ENCODE measurements around the gene SLC12A6.
A peak's percentile ranks its signal among the peaks of the same experiment; 100 is the strongest.

SLC12A6 gene

DNA sequence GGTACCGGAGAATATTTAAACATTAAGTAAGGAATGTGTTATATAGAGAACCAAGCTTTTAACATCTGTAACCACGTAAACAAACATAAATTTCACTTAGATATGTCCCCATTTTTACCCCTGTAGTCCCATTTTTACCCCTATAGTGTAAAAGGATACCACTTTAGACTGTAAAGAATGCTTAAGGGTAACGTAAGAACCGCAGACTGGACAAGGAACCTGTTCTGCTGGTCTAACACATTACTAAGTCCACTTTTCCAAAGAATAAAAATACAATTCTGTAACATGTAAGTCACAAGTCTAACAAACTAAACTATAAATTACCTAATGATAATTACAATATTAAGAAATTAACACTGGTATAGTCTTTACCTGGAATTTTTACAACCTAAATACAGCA is 2.9 kb downstream of the SLC12A6 start:
- DNase-seq (ENCODE audit: insufficient read length, low spot score) (no peak), FAIRE-seq (no peak)

DNA sequence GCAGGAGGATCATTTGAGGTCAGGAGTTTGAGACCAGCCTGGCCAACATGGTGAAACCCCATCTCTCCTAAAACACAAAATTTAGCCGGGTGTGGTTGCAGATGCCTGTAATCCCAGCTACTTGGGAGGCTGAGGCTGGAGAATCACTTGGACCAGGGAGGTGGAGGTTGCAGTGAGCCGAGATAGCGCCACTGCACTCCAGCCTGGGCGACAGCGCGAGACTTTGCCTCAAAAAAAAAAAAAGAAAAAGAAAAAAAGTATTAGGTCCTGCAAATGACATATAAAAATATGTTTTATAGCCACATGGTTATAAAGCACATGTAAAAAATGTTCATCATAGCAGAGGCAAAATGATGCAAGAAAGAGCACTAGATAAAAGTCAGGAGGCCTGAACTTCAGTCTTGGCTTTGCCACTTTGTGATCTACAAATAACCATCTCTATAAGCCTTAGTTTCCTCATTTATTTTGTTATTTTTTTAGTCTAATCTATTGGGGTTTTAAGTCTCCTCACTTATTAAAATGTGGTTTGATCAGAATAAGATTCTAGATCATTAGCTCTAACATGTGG is 4.9 kb downstream of the SLC12A6 start:
- no peak for FAIRE-seq
- no peak for DNase-seq (ENCODE audit: insufficient read length, low spot score)

DNA sequence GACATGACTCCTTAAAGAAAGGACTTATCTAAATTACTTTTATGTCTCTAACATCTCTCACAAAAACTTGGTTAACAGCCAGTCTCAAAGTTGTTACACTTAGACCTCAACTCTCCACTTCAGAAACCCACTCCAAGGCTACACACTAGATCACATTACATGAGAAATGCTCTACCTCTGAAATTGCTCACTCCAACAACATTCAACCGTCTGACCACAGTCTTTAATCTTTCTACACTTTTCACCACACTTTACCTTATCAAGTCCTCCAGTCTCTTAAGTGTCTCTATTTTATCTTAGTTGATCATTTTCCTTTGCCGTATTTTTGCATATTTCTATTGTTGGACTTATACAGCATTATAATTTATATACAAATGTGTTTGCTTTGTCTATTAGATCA is 5.8 kb downstream of the SLC12A6 start:
- DNase-seq (ENCODE audit: insufficient read length, low spot score) (no peak), FAIRE-seq (no peak)

DNA sequence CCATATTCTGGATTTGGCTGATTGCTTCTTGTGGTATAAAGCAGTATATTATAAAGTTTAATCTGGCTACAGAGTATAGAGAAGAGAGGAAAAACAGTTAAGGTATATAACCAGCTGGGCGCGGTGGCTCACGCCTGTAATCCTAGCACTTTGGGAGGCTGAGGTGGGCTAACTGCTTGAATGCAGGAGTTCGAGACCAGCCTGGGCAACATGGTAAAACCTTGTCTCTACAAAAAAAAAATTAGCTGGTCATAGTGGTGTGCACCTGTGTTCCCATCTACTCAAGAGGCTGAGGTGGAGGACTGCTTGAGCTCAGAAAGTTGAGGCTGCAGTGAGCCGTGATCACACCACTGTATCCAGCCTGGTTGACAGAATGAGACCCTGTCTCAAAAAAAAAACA is 7.3 kb downstream of the SLC12A6 start:
- DNase-seq (ENCODE audit: insufficient read length, low spot score), result no peak
- FAIRE-seq, result no peak

DNA sequence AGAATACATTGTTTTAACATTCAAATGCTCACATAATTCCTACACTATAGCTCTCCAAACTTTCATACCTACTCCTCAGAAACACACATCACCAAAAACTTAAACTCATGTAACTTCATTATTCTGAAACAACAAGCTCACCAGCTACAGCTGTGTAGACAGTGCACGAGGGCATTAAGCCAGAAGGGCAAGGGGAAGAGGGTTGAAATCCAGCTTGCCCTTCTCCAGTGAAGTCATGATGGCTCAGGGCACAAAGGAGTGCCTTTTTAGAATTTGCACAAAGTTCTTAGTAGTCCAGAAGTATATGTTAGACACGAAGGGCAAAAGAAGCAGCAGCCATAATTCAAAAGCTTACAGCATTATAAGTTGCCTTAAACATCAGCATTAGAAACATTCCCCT is 8.6 kb downstream of the SLC12A6 start:
- FAIRE-seq (no peak), DNase-seq (ENCODE audit: insufficient read length, low spot score) (no peak)

DNA sequence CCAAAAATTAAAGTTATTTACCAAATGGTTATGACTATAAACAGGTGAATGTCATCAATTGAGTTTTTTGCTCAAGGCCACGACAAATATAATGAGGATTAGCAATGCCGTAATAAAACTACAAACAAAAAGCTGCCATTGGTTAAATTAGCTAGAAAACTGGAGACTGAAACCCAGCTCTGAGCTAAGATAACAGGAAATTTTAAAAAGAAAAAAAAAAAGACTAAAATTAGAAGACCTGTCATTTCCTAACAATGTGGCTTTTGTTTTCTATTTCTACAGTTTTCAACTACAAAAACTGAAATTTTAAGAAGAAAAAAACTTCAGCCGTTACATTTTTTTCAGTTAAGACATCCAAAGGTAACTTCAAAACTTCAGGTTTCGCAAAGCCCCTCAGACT is 9.7 kb downstream of the SLC12A6 start:
- DNase-seq (ENCODE audit: insufficient read length, low spot score) (no peak), FAIRE-seq (no peak)

DNA sequence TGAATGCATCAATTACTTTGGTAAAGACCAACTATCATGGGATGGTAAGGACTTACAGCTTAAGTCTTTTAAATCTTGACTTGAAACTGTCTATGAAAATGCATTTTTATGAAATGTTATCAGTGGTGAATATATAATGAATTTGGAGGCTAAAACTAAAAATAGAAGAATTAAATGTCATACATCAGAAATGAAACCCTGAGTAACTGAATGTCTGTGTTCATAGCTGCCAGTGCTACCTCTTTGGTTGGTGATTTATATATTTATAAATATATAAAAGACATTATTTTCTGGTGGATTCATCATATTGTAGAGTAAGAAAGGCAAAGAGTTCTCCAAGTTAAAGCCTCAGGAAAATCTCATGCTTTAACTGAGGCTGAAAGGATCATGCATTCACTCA is 12.2 kb downstream of the SLC12A6 start:
- DNase-seq (ENCODE audit: insufficient read length, low spot score) (no peak), FAIRE-seq (no peak)

DNA sequence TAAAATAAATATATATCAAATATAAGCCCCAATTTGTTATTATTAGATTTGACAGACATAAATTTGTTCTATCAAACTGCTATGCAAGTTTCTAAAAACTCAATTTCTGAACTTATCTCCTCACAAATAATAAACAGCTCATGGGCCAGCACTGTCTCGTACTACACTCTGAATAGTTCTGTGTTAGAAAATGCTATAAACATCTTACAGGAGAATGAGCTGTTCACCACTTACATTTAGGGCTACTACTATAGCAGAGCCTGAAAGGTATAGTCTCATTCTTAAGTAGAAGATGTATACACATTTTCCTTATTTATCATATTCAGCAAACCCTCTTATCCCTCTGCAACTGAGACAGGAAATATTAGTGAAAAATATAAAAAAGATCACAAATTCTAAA is 12.6 kb downstream of the SLC12A6 start:
- FAIRE-seq, result no peak

DNA sequence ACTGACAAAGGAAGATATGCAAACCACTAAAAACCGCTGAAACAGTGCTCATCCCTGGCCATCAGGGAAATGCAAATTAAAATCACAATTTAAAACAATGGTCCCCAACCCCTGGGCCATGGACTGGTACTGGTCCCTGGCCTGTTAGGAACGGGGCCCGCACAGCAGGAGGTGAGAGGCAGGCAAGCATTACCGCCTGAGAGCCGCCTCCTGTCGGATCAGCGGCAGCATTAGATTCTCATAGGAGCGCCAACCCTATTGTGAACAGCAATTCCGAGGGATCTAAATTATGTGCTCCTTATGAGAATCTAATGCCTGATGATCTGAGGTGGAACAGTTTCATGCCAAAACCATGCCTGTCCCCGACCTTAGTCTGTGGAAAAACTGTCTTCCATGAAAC is 14.4 kb downstream of the SLC12A6 start:
- DNase-seq (ENCODE audit: insufficient read length, low spot score) (no peak), FAIRE-seq (no peak)

More for the DNA sequence above, 12.6 kb downstream of the SLC12A6 start:
- no peak for DNase-seq (ENCODE audit: insufficient read length, low spot score)

DNA sequence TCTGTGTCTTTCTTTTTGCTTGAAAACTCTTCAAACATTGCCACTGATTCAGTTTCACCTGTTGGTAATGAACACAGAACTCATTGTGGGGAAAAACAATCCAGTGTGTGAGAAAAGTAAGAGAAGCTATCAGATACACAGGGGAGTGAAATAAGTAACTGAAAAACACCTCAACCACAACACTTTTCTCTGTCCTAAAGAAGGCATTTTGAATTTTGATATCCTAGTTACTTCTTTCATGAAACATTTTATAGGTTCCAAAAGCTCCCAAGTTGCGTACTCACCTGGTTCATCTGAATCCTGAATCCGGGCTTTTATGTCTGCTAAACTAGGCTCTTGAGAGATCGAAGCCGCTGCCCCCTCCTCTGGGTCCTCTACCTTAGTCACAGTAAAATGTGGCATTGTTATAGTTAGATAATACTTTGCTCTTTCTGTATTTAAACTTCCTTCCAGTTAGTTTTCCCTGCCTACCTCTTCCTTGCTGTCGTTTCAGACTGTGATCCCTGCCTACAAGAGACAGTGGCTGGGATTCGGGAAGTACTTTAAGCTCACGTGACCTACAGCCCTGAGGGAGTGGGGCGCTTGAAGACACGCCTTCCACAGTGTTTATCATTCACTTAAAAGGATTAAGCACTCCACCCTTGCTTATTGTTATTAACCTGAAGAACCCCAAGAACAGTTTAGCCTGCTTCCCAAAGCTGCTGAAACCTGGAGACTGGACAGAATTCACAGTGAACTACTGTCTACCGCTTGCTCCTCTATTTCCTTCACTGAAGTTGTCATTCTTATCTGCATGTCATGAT is 19.1 kb downstream of the SLC12A6 start:
- FAIRE-seq, result no peak

DNA sequence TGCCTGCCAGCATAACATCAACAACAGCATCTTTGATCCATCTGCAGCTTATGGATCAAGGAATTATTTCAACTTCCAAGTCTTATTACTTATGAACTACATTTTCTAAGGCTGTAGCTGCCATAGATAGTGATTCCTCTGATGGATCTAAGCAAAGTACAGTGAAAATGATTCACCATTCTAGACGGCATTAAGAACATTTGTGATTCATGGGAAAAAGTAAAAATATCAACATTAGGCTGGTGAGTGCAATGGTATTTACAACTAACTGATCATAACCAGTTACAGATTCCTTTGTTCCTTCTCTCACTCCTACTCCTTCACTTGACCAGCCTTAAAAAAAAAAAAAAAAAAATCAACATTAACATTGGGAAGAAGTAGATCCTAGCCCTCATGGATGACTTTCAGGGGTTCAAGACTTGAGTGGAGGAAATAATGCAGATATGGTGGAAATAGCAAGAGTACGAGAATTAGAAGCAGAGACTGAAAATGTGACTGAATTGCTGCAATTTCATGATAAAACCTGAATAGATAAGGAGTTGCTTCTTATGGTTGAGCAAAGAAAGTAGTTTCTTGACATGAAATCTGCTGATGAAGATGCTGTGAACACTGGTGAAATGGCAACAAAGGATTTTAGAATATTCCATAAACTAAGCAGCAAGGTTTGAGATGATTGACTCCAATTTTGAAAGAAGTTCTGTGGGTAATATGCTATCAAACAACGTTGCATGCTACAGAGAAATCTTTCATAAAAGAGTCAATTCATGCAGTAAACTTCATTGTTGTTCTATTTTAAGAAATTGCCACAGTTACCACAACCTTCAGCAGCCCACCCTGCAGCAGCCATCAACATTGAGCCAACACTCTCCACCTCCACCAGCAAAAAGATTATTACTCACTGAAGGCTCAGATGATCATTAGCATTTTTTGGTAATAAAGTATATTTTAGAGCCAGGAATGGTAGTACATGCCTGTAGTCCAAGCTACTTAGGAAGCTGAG is 22.8 kb downstream of the SLC12A6 start:
- DNase-seq (ENCODE audit: insufficient read length, low spot score), result no peak
- no peak for FAIRE-seq

More for the DNA sequence above, 19.1 kb downstream of the SLC12A6 start:
- DNase-seq (ENCODE audit: insufficient read length, low spot score), result peak; percentile 59

DNA sequence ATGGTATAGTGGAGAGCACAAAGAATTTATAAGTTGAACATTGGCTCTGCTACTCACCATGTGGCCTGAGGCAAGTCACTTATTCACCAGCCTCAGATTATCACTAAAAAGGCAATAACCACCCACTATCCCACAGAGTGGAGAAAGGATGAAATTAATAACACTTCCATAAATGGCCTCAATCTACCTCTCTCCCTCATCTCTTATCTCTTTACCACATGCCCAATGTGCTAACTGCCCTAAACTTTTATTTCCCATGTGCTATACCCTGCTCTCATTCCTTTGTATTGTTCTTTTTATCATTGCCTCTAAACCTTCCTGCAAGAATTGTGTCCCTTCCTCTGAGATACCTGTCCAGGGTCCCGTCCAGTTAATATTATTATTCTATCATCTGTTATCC is 26.0 kb downstream of the SLC12A6 start:
- DNase-seq (ENCODE audit: insufficient read length, low spot score) (no peak), FAIRE-seq (no peak)

DNA sequence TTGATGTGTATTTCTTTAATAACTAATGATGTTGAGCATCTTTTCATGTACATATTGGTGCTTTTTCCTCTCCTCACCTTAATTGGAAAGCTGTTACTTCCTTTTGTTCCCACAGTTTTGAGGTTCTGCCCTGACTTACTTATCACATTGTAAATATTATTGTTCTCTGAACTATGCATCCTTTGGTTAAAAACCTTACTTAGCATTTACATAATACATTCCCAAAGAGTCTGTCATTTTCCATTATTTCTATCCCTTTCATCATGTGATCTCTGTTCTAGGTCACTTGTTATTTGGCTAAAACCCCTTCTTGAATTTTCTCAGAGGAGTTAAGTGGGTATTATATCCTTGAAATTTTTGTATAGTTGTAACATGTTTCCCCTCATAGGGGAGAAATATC is 33.0 kb downstream of the SLC12A6 start:
- no peak for FAIRE-seq
- no peak for DNase-seq (ENCODE audit: insufficient read length, low spot score)

DNA sequence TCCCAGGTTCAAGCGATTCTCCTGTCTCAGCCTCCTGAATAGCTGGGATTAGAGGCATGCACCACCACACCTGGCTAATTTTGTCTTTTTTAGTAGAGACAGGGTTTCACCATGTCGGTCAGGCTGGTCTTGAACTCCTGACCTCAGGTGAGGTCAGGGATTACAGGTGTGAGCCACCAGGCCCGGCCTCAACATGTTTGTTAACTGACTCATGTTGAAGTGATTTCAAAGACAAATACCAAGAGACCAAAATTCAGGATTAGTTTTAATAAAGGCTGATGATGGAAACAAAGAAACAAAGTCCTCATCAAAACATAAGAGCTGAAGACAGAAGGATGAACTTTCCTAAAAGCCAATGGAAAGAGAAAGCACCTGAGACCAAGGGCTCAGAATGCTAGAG is 36.5 kb downstream of the SLC12A6 start:
- FAIRE-seq (no peak), DNase-seq (ENCODE audit: insufficient read length, low spot score) (no peak)

DNA sequence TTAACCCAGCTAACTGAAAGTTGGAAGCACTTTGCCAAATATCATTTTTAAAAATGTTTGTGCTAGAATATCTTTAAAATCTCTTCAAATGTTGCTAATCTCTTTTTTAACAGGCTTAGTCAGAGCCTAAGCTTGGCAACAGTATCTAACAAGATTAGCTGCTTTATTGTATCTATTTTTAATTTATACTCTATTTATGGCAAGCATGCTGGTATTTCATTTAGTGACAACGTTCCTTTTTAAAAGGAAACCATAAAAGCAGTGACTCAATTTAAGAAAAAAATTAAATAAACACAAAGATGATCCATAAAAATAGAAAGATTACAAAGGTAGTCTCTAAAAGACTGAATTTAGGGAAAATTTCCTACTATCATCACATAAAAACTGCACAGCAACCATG is 40.5 kb downstream of the SLC12A6 start:
- no peak for FAIRE-seq
- no peak for DNase-seq (ENCODE audit: insufficient read length, low spot score)

DNA sequence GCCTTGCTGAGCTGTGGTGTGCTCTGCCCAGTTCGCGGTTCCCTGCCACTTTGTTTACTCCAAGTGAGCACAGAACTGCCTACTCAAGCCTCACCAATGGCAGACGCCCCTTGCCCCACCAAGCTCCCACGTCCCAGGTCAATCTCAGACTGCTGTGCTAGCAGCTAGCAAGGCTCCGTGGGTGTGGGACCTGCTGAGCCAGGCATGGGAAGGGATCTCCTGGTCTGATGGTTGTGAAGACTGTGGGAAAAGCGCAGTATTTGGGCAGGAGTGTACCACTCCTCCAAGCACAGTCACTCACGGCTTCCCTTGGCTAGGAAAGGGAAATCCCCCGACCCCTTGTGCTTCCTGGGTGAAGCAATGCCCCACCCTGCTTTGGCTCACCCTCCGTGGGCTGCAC is 45.0 kb downstream of the SLC12A6 start:
- DNase-seq (ENCODE audit: insufficient read length, low spot score), result no peak
- FAIRE-seq, result no peak

DNA sequence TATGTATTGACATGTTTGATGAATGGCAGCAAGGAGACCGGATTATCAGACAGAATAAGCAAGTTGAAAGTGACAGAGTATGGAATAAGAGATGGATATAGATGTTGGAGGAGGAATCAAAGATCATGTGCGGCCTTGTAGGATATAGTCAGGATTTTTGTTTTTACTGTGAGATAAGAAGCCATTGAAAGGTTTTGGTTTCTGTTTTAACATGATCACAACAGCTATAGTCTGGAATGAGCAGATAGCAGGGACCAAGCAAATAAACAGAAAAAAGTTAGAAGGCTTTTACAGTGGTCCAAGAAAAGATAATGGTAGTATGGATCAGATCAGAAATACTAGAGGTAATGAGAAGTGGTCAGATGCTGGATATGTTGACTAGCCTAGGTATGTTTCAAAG is 52.6 kb downstream of the SLC12A6 start:
- no peak for FAIRE-seq

DNA sequence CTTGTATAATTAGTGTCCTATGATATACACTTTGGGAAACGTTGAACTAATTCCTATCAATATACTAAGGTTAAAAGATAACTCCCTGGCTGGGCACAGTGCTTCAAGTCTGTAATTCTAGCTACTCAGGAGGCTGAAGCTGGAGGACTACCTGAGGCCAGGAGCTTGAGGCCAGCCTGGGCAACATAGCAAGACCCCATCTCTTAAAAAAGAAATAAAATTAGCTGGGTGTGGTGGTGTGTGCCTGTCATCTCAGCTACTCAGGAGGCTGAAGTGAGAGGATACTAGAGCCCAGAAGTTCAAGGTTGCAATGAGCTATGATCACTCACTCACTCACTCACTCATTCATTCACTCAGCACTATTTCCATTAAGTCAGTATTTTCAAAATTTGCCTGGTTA is 55.2 kb downstream of the SLC12A6 start:
- DNase-seq (ENCODE audit: insufficient read length, low spot score) (no peak), FAIRE-seq (no peak)

More for the DNA sequence above, 52.6 kb downstream of the SLC12A6 start:
- no peak for DNase-seq (ENCODE audit: insufficient read length, low spot score)

DNA sequence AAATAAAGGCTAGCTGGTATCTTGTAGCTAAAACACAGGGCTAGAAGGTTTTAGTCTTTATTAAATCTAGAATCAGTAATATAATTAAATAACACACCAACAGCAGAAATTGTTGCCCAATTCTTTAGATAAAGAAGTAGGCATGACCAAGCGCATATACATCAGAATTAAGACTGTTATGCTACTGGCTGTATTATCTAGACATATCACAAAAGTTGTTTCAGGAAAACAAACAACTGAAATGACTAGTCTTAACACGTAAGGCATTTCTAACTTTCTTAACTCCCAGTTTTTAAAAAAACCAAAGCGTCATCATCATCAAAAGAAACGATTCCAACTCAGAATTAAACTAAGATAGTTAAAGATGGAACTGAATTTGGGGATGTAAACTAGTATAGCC is 57.4 kb downstream of the SLC12A6 start:
- DNase-seq (ENCODE audit: insufficient read length, low spot score), result no peak
- no peak for FAIRE-seq

DNA sequence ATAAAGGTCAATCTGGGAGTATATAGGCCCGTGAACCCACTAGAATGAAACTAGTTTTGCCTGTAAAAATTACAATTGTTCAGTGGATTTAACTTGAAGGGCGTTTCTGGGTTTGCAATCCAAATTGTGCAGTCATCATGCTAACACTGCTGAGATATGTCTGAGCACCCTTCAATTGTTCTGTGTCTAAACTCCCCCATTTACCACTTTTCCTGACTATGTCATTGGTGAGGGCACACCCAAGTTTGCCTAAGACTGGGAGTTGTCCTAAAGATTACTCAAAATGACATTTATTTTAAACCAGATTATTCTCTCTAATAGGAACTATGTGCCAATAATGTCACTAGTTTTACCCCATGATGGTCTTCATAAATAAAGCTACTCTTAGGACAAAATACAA is 58.2 kb downstream of the SLC12A6 start:
- FAIRE-seq, result no peak

DNA sequence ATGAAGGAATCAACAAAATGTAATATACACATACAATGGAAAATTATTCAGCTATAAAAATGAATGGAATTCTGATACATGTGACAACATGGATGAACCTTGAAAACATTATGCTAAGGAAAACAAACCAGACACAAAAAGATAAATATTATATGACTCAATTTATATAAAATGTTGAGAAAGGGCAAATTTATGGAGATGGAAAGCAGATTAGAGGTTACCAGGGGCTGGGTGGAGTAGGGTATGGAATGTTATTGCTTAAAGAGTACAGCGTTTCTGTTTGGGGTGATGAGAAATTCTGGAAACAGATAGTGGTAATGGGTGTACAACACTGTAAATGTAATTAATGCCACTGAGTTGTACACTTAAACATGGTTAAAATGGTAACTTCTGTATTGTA is 61.9 kb downstream of the SLC12A6 start:
- DNase-seq (ENCODE audit: insufficient read length, low spot score) (no peak), FAIRE-seq (no peak)

More for the DNA sequence above, 58.2 kb downstream of the SLC12A6 start:
- DNase-seq (ENCODE audit: insufficient read length, low spot score), result no peak
